ENCODE results near the gene HNRNPA3.

The HNRNPA3 gene

DNA sequence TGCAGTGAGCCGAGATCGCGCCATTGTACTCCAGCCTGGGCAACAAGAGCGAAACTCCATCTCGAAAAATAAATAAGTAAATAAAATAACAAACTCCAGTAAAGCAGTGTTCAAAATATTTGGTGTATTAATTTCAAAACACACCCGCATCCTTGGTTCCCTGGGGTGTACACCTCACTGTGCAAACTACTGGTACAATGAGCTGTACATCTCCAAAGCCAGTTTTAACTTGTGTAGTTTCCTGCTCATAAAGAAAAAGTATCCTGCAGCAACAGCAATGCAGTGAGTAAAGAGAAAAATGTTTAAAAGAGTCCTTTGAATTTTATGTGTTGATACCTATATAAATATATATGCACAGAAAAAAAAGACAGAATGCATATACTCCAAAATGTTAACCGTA is 56.3 kb downstream of the HNRNPA3 start:
- H3K27ac ChIP-seq: no peak overlapping the region
- no peaks in the 10 kb centered on the region for H3K36me3 ChIP-seq
- intact Hi-C loops (cut with DNase I; ENCODE audit: low total_unique reads): no loop called here
- H3K4me1 ChIP-seq: peaks cover 0 to 25% (median 11%) of the 10 kb centered on the region in 4 donors
- no peaks in the 10 kb centered on the region for H3K27me3 ChIP-seq
- H3K9me3 ChIP-seq: no peaks in the 10 kb centered on the region
- no peak overlapping the region for H3K4me3 ChIP-seq
- DNase-seq: no peak
- TF ChIP-seq, protein P1, sequence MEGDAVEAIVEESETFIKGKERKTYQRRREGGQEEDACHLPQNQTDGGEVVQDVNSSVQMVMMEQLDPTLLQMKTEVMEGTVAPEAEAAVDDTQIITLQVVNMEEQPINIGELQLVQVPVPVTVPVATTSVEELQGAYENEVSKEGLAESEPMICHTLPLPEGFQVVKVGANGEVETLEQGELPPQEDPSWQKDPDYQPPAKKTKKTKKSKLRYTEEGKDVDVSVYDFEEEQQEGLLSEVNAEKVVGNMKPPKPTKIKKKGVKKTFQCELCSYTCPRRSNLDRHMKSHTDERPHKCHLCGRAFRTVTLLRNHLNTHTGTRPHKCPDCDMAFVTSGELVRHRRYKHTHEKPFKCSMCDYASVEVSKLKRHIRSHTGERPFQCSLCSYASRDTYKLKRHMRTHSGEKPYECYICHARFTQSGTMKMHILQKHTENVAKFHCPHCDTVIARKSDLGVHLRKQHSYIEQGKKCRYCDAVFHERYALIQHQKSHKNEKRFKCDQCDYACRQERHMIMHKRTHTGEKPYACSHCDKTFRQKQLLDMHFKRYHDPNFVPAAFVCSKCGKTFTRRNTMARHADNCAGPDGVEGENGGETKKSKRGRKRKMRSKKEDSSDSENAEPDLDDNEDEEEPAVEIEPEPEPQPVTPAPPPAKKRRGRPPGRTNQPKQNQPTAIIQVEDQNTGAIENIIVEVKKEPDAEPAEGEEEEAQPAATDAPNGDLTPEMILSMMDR (IDR thresholded peaks at IDR 0.05): no peak

DNA sequence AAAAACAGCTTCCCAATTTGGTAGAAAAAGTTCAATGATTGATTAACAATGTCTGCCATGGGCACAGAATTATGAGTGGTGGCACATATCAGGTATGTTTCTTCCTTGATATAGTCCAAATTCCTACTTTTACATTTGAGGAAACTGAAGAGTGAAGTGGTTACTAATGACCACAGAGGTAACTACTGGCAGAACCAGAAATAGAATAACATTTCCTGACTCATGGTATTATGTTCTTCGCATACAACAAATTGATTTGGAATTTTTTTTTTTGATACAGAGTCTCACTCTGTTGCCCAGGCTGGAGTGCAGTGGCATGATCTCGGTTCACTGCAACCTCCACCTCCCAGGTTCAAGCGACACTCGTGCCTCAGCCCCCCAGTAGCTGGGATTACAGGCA is 57.9 kb downstream of the HNRNPA3 start:
- intact Hi-C loops (cut with DNase I; ENCODE audit: low total_unique reads): no loop called here
- TF ChIP-seq, protein P1 (IDR thresholded peaks at IDR 0.05): no peak
- no peaks in the 10 kb centered on the region for H3K36me3 ChIP-seq
- no peak overlapping the region for H3K27ac ChIP-seq
- no peak for DNase-seq
- no peaks in the 10 kb centered on the region for H3K9me3 ChIP-seq
- peaks cover 0 to 39% (median 17%) of the 10 kb centered on the region in 4 donors for H3K4me1 ChIP-seq
- no peaks in the 10 kb centered on the region for H3K27me3 ChIP-seq
- no peak overlapping the region for H3K4me3 ChIP-seq

DNA sequence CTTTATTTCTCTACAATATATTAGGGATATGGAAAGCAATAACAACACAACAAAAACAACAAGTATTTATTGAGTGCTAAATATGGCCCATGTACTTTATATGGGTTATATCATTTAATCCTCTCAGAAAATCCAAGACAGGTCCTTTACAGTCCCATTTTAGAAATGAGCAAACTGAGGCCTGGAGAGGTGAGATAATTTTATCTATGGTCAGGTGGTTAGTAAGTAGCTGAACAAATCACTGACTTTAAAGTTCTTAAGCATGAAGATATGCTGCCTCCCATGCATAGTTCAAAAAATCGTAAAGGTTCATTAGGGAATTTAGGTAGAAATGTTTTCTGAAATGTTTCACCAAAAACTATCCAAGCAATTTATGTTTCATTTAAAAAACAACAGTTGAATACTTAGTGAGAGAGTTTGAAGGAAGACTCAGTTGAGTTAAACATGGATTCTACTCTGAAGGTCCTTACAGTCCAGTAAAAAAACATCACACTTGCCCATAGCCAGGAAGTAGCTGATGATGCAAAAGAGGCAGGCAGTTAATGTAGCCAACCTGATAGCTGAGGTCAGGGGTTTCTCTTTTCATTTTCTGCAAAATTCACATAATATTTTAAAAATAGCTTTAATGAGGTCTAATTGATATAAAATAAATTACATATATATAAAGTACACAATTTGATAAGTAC is 59.5 kb downstream of the HNRNPA3 start:
- Histone ChIP-seq H3K9me3 (no peaks in the 10 kb centered on the region), H3K4me1 (peaks cover 0 to 32% (median 10%) of the 10 kb centered on the region in 4 donors), H3K36me3 (no peaks in the 10 kb centered on the region), H3K4me3 (no peak overlapping the region), H3K27me3 (no peaks in the 10 kb centered on the region), H3K27ac (peak overlapping the region in 1 of 2 donors; percentile 75)
- intact Hi-C loops (cut with DNase I; ENCODE audit: low total_unique reads): no loop called here
- TF ChIP-seq, protein P1 (IDR thresholded peaks at IDR 0.05): no peak
- DNase-seq: no peak

DNA sequence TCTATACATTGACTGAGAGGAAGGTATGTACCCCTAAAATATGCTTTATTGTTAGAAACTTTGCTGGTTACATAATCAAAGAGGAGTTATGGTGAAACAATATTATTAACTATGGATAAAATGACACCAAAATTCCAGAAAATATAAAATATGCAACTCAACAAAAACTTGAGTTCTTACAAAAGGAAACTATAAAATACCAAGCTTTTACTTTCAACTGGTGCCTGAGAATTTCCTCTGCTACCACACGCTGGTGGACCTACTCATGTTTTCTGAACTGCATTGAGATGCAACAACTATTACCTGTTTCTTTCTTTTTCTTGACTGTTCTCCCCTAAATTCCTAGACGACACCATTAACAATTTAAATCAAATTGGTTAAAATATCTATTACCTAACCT is 60.2 kb downstream of the HNRNPA3 start:
- Histone ChIP-seq H3K36me3 (no peaks in the 10 kb centered on the region), H3K4me3 (no peak overlapping the region), H3K27me3 (no peaks in the 10 kb centered on the region), H3K9me3 (no peaks in the 10 kb centered on the region), H3K27ac (peak overlapping the region in 1 of 2 donors; percentile 75), H3K4me1 (peaks cover 0 to 32% (median 10%) of the 10 kb centered on the region in 4 donors)
- intact Hi-C loops (cut with DNase I; ENCODE audit: low total_unique reads): no loop called here
- TF ChIP-seq, protein P1 (IDR thresholded peaks at IDR 0.05): no peak
- DNase-seq: no peak

DNA sequence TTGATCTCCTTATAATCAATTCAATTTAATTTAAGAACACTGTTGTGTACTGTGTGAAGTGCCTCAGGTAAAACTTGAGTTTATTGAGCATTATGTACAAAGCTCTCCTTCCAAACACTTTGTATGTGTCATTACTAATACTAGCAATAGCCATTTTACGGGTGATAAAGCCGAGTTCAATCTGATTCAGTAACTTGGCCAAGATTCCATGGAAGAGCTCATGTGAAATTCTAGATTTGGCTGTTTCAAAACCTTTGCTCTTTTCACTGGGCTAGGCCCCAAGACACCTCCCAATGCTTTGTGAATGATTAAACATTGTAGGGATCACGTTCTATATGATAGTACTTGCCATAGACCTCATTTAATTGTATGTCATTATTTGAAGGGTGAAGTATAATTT is 60.8 kb downstream of the HNRNPA3 start:
- Histone ChIP-seq H3K4me3 (no peak overlapping the region), H3K4me1 (peaks cover 0 to 36% (median 10%) of the 10 kb centered on the region in 4 donors), H3K36me3 (no peaks in the 10 kb centered on the region), H3K27me3 (no peaks in the 10 kb centered on the region), H3K9me3 (no peaks in the 10 kb centered on the region), H3K27ac (peak overlapping the region; percentile 8 to 75)
- intact Hi-C loops (cut with DNase I; ENCODE audit: low total_unique reads): no loop called here
- TF ChIP-seq, protein P1 (IDR thresholded peaks at IDR 0.05): no peak
- no peak for DNase-seq

Data from tibial artery (tissue), 4 donors.